HFFc6 (cell line): ENCODE measurements around the gene LENG9. TPM values are rescaled to one million over a fixed set of nuclear protein-coding genes. Genes with fewer than 3 reads are reported as not detected.
A peak's percentile ranks its signal among the peaks of the same experiment; 100 is the strongest.

Experiments used
- DNase-seq: peaks from one replicate; pipeline ENCODE4 v3.0.0-alpha.2; 2018
- H3K27ac Mint-ChIP-seq: 2 replicates; pipeline ENCODE4 v1.8.0; 2020; ENCODE audit warnings: mild to moderate bottlenecking, mixed read lengths
- H3K27me3 Mint-ChIP-seq: 2 replicates; pipeline ENCODE4 v1.8.0; 2021; ENCODE audit warnings: mild to moderate bottlenecking, moderate library complexity, mixed read lengths; ENCODE audit not compliant: insufficient read depth
- H3K36me3 Mint-ChIP-seq: 2 replicates; pipeline ENCODE4 v1.8.0; 2021; ENCODE audit warnings: low read depth, mixed read lengths
- H3K4me1 Mint-ChIP-seq: 2 replicates; pipeline ENCODE4 v1.8.0; 2020; ENCODE audit warnings: low read depth, mixed read lengths
- H3K4me3 Mint-ChIP-seq: 2 replicates; pipeline ENCODE4 v1.8.0; 2020; ENCODE audit warnings: mild to moderate bottlenecking, moderate library complexity, mixed read lengths
- H3K9me3 Mint-ChIP-seq: 2 replicates; pipeline ENCODE4 v1.8.0; 2020; ENCODE audit warnings: mild to moderate bottlenecking, mixed read lengths
- CTCF ChIP-seq: fragments of 200-600 bp; sonication (generic); IDR thresholded peaks from 2 replicates; pipeline ENCODE4 v1.5.0; 2021; ENCODE audit warnings: antibody characterized with exemption, mild to moderate bottlenecking
- total RNA-seq, 6 experiments: library from RNA; stranded (reverse); fragmentation: NEBNext Ultra II Directional; extraction: Animal tissue kit (Norgen Biotek cat#: 25700); gene quantifications; 2 replicates in 1 of 6; 3 replicates in 5 of 6; pipeline ENCODE4 v1.2.3, GENCODE V29; 2021

LENG9 gene
- total RNA-seq, 6 experiments from 2014 or later: 3.0 to 4.0 (median 3.6) TPM

DNA sequence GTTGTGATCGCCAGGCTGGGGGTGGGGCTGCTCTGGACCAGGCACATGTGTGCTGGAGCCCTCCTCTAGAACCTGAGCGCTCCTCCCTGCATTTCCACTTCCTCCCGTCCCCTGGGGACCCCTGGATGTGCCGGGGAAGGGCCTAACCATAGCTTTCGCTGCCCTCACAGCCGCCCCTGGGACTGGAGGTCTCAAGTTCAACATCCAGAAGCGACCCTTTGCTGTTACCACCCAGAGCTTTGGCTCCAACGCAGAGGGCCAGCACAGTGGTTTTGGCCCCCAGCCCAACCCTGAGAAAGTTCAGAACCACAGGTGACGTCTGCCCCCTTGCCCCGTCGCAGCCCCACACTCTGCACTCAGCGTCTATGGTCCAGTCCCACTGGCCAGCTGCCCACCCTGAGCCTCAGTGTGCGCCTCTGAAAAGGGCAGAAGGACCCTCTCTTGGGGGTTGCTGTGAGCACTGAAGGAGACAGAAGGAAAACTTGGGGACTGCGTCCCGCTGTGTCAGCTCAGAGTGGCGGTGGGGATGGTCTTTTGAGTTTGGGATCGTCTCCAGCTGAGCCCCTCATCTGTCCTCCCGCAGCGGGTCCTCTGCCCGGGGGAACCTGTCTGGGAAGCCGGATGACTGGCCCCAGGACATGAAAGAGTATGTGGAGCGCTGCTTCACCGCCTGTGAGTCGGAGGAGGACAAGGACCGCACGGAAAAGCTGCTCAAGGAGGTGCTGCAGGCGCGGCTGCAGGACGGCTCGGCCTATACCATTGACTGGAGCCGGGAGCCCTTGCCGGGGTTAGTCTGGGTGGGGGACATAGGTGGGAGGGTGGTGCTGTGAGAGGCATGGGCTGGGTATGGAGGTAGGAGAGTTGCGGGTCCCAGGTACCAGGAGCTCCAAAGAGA lies 8.6 kb downstream of the LENG9 start:
- H3K36me3 Mint-ChIP-seq: peaks cover 63% of the 10 kb centered on the region
- DNase-seq: no peak
- no peak overlapping the region for H3K4me3 Mint-ChIP-seq
- no peak for TF ChIP-seq CTCF
- H3K27me3 Mint-ChIP-seq: peaks cover 18% of the 10 kb centered on the region
- H3K27ac Mint-ChIP-seq: no peak overlapping the region
- H3K4me1 Mint-ChIP-seq: peaks cover 37% of the 10 kb centered on the region
- no peaks in the 10 kb centered on the region for H3K9me3 Mint-ChIP-seq

GRCh38 chr19:54453921-54454780 lies 9.4 kb downstream of the LENG9 start:
- peaks cover 16% of the 10 kb centered on the region for H3K27me3 Mint-ChIP-seq
- peaks cover 60% of the 10 kb centered on the region for H3K36me3 Mint-ChIP-seq
- H3K4me1 Mint-ChIP-seq: peaks cover 30% of the 10 kb centered on the region
- no peak overlapping the region for H3K4me3 Mint-ChIP-seq
- no peaks in the 10 kb centered on the region for H3K9me3 Mint-ChIP-seq
- DNase-seq: no peak
- no peak overlapping the region for H3K27ac Mint-ChIP-seq
- TF ChIP-seq CTCF: no peak

DNA sequence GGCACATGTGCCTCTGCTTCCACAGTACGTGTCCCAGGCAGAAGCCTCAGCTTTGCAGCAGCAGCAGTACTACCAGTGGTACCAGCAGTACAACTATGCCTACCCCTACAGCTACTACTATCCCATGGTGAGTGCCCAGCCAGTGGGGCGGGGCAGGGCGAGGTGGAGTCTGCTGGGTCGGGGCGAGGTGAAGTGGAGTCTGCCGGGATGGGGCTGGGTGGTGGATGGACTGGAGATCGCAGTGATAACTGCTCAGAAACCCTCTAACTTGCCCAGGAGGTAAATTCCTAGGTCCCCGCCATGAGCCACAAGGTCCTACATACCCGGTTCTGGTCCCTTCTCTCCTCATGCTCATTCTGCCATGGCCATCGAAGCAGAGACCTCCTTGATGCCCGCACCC lies 11.0 kb downstream of the LENG9 start:
- H3K9me3 Mint-ChIP-seq: no peaks in the 10 kb centered on the region
- DNase-seq: no peak
- peaks cover 30% of the 10 kb centered on the region for H3K4me1 Mint-ChIP-seq
- H3K27me3 Mint-ChIP-seq: peaks cover 14% of the 10 kb centered on the region
- TF ChIP-seq CTCF: no peak
- no peak overlapping the region for H3K4me3 Mint-ChIP-seq
- H3K27ac Mint-ChIP-seq: 0 out of 2 replicates have a peak overlapping the region, but pooled peaks have one; percentile 99
- peaks cover 50% of the 10 kb centered on the region for H3K36me3 Mint-ChIP-seq

DNA sequence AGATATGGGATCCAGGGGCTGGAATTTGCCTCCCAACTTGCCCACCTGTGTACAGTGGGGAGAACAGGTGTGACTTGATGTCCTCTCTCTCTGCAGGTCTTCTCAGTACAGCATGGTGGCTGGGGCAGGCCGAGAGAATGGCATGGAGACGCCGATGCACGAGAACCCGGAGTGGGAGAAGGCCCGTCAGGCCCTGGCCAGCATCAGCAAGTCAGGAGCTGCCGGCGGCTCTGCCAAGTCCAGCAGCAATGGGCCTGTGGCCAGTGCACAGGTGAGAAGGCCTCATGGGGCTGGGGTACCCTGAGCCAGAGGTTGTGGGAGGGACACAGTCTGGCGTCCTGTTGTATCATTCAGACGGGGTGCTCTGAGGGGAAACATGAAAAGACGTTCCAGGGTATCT lies 11.6 kb downstream of the LENG9 start:
- Mint-ChIP-seq H3K27ac (peak overlapping the region; percentile 99; the same call in 1 of the 2 replicates), H3K36me3 (peaks cover 49% of the 10 kb centered on the region), H3K27me3 (peaks cover 10% of the 10 kb centered on the region), H3K9me3 (no peaks in the 10 kb centered on the region), H3K4me1 (peaks cover 34% of the 10 kb centered on the region), H3K4me3 (0 out of 2 replicates have a peak overlapping the region, but pooled peaks have one; percentile 97)
- no peak for TF ChIP-seq CTCF
- no peak for DNase-seq

DNA sequence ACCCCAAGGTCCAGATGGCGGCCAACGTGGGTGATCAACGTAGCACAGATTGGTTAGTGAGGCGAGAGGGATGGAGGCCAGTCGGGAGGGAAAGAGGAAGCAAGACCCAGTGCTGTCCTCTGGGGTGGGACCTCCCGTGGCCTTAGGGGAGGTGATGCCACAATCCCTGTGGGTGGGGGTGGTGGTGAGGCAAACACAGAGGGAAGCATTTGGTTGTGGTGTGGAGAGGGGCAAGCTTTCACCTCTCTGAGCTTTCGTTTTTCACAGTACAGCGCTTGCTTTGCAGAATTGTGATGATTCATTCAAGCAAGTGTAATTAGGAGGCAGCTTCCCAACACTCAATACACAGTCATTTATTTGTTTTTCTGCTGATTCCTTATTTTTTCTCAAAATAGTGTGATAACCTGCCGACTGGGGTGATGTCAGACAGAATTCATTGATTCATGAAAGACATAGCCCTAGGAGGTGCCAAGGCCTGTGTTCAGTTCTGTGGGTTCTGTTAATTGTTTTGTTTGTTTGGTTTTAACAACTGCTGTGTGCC lies 12.2 kb downstream of the LENG9 start:
- DNase-seq: no peak
- peak overlapping the region; percentile 99 for H3K27ac Mint-ChIP-seq
- H3K4me1 Mint-ChIP-seq: peaks cover 38% of the 10 kb centered on the region
- no peak for TF ChIP-seq CTCF
- H3K4me3 Mint-ChIP-seq: peak overlapping the region; percentile 97
- peaks cover 10% of the 10 kb centered on the region for H3K27me3 Mint-ChIP-seq
- peaks cover 49% of the 10 kb centered on the region for H3K36me3 Mint-ChIP-seq
- H3K9me3 Mint-ChIP-seq: no peaks in the 10 kb centered on the region
